NAMALWA (cell line): ENCODE data around the gene SPSB3.
"Not testable (repeated sequence)": the region's sequence is repeated elsewhere in the genome, so short reads cannot be mapped to it uniquely, and the experiment has no call there.

Experiments
- DNase-seq: peaks from one replicate; pipeline ENCODE4 v3.0.0-alpha.2; 2015; ENCODE audit warnings: low spot score

SPSB3 gene

GRCh38 chr16:1741553-1742165 is 40.7 kb downstream of the SPSB3 start:
- no peak for DNase-seq

DNA sequence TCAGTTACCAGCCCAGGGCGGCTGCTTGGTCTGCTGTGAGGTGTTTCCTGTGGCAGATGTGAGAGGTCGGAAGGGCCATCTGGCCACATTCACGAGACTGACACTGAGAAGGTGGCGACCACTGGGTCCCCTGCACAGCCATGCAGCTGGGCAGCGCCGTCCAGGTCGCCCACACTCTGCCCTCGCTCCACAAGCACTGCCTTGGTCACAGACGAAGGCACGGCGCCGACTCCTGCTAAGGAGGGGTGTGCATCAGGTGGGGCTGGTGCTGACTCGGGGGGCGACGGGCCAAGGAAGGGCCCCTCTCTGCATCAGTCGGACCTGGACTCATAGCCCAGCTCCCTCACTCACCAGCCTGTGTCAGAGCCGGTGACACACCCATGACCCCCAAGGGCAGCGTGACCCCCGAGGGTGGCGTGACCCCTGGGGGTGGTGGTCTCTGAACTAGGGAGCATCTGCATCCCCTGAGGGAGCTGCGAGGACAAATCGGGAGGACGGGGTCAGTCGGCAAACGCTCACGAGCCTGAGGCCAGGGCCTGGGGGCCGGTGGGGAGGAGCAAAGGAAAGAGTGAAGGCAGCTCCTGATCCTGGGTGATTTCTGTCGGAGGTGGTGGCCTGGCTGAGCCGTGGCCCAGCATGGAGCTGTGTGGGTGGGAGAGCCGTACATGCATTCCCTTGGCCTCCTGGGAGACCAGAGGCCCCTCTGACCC is 41.4 kb downstream of the SPSB3 start:
- DNase-seq: no peak

DNA sequence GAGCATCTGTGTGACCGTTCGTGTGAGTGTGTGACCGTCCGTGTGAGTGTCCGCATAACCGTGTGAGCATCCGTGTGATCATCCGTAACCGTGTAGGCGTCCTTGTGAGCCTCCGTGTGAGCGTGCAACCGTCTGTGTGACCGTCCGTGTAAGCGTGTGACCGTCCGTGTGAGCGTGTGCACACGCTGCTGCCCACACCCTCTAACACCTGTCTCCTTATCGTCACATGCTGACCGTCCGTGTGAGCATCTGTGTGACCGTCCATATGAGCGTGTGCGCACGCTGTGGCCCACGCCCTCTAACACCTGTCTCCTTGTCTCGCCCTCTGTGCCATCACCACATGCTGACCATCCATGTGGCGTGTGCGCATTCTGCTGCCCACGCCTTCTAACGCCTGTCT is 42.1 kb downstream of the SPSB3 start:
- no peak for DNase-seq

DNA sequence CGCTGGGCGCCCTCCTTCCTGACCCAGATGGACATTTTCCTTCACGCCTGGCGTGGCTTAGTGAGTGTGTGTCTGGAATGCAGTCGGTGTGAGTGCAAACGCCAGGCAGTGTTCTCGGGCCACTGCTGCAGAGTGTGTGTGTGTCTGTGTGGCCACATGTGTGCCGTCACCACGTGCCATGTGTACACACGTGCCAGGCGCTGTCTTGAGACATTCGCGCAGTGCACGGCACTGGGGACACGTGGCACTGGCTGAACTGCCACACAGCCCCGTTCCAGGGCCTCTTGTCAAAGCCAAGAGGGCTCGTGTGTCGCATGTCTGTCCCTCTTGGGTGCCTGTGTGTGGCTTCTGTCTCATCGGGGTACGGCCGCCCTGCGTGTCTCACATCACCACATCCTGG is 47.6 kb downstream of the SPSB3 start:
- no peak for DNase-seq

GRCh38 chr16:1734123-1734522 is 48.2 kb downstream of the SPSB3 start:
- no peak for DNase-seq

- DNase-seq: not testable (repeated sequence)
Observed at GRCh38 chr16:1732551-1732987, 49.8 kb downstream of the SPSB3 start.

GRCh38 chr16:1732071-1732470 is 50.3 kb downstream of the SPSB3 start:
- DNase-seq: no peak

DNA sequence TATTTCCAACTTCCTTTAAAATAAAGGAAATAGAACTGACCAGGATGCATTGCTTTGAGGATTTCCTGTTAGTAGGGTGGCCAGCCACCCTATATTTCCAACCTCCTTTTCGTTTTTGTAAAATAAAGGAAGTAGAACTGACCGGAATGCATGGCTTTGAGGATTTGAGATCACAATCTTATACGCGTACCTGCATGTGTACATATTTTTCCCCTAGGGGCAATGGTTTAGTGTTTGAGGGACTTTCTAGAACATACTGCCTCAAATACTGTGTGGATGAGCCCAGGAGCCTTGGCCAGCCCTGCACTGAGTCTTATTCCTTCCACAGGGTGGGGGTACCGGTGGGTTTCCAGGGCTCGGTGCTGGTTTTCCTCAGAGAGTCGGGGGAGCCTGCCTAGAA is 50.8 kb downstream of the SPSB3 start:
- no peak for DNase-seq

- no peak for DNase-seq
Observed at GRCh38 chr16:1731073-1731472, 51.3 kb downstream of the SPSB3 start.

GRCh38 chr16:1729445-1729844 is 52.9 kb downstream of the SPSB3 start:
- DNase-seq: no peak

DNA sequence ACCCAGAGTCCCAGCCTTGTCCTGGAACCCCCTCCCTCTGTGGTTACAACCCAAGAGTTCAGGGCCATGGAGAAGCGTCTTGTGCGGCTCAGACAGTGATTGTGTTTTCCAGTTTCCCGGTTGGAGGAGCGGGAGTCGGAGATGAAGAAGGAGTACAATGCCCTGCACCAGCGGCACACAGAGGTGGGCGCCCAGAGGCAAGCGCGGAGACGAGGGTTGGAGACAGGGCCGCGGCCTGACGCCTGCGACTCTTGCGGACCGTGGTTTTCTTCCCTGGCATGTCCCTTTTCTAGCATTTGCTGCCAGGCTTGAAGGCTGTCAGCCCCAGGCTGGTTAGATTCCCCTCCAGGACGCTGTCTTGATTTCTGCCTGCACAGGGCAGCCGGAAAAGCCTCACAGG is 53.3 kb downstream of the SPSB3 start:
- DNase-seq: no peak

- no peak for DNase-seq
Observed at GRCh38 chr16:1727651-1728624, 54.4 kb downstream of the SPSB3 start.
